Hepatocyte (in vitro differentiated cells): Measurements from ENCODE around the gene DGCR8. TPM values are rescaled to one million over a fixed set of nuclear protein-coding genes. Genes with fewer than 3 reads are reported as not detected.

Experiments
- DNase-seq: peaks from one replicate; pipeline ENCODE4 v3.0.0-alpha.2; 2016; ENCODE audit warnings: low spot score
- H2AFZ ChIP-seq: fragments of 200-600 bp; sonication (generic); 2 replicates; pipeline ENCODE4 v1.6.0; 2016; ENCODE audit warnings: antibody characterized with exemption, mild to moderate bottlenecking
- H3K27ac ChIP-seq: fragments of 200-600 bp; sonication (generic); 2 replicates; pipeline ENCODE4 v1.5.1; 2016; ENCODE audit warnings: mild to moderate bottlenecking
- H3K27me3 ChIP-seq: fragments of 200-600 bp; sonication (generic); 2 replicates; pipeline ENCODE4 v1.6.1; 2016
- H3K36me3 ChIP-seq: fragments of 200-600 bp; sonication (generic); replicated peaks from 2 replicates; pipeline ENCODE4 v1.5.1; 2016; ENCODE audit warnings: low read depth; ENCODE audit not compliant: insufficient read depth
- H3K4me1 ChIP-seq: fragments of 200-600 bp; sonication (generic); 2 replicates; pipeline ENCODE4 v1.5.1; 2016; ENCODE audit warnings: mild to moderate bottlenecking, moderate library complexity; ENCODE audit not compliant: insufficient read depth
- H3K4me2 ChIP-seq: fragments of 200-600 bp; sonication (generic); 2 replicates; pipeline ENCODE4 v1.6.0; 2016
- H3K4me3 ChIP-seq: fragments of 200-600 bp; sonication (generic); 2 replicates; pipeline ENCODE4 v1.5.1; 2016; ENCODE audit warnings: mild to moderate bottlenecking
- H3K79me2 ChIP-seq: fragments of 200-600 bp; sonication (generic); 2 replicates; pipeline ENCODE4 v1.6.0; 2017; ENCODE audit warnings: mild to moderate bottlenecking
- H3K9me2 ChIP-seq: fragments of 200-600 bp; sonication (generic); replicated peaks from 2 replicates; pipeline ENCODE4 v1.6.0; 2017; ENCODE audit warnings: mild to moderate bottlenecking; ENCODE audit not compliant: insufficient read depth
- H3K9me3 ChIP-seq: fragments of 200-600 bp; sonication (generic); 2 replicates; pipeline ENCODE4 v1.5.1; 2016; ENCODE audit warnings: low read depth, mild to moderate bottlenecking
- H4K20me1 ChIP-seq: fragments of 200-600 bp; sonication (generic); 2 replicates; pipeline ENCODE4 v1.6.0; 2016; ENCODE audit warnings: mild to moderate bottlenecking; ENCODE audit not compliant: insufficient read depth, poor library complexity, severe bottlenecking
- EZH2 ChIP-seq: fragments of 200-600 bp; sonication (generic); IDR thresholded peaks from 2 replicates; pipeline ENCODE4 v1.6.1; 2016; ENCODE audit warnings: antibody characterized with exemption, mild to moderate bottlenecking, borderline replicate concordance
- EZH2phosphoT487 ChIP-seq: fragments of 200-600 bp; sonication (generic); IDR thresholded peaks from one replicate; pipeline ENCODE4 v1.6.1; 2018; ENCODE audit warnings: antibody characterized with exemption, mild to moderate bottlenecking, low read depth, moderate library complexity; ENCODE audit not compliant: unreplicated experiment, severe bottlenecking
- WGBS: methylation state at CpG from one replicate; pipeline ENCODE4 v1.1.6; 2016; ENCODE audit warnings: low lambda C conversion rate; ENCODE audit errors: missing lambda C conversion rate; 5-methylcytosine and 5-hydroxymethylcytosine counted together
- polyA plus RNA-seq: library from polyadenylated mRNA; unstranded; fragments of >200 nt; fragmentation: Nextera tagmentation; extraction: Ambion mirVana; gene quantifications from 2 replicates; pipeline ENCODE4 v1.2.1, GENCODE V29; 2016
- total RNA-seq: library from RNA; depleted of rRNA; stranded (reverse); fragments of >200 nt; gene quantifications from 2 replicates; pipeline ENCODE4 v1.2.3, GENCODE V29; 2014
- TF ChIP-seq, protein P1 (sequence below): fragments of 200-600 bp; sonication (generic); IDR thresholded peaks from 2 replicates; pipeline ENCODE4 v1.5.1; 2016; ENCODE audit warnings: antibody characterized with exemption, mild to moderate bottlenecking; ENCODE audit not compliant: poor library complexity

The DGCR8 gene
- total and polyA plus RNA-seq, 2 experiments from 2014 or later: 10.8 to 18.3 TPM

- Histone ChIP-seq H3K4me2 (no peak overlapping the region), H2AFZ (no peak overlapping the region), H3K4me1 (peaks cover 20% of the 10 kb centered on the region), H3K4me3 (no peak overlapping the region), H3K36me3 (no peaks in the 10 kb centered on the region), H3K79me2 (peaks cover 75% of the 10 kb centered on the region), H3K27me3 (no peaks in the 10 kb centered on the region), H3K9me2 (no peaks in the 10 kb centered on the region), H3K9me3 (no peaks in the 10 kb centered on the region), H3K27ac (no peak overlapping the region), H4K20me1 (peaks cover 51% of the 10 kb centered on the region)
- no peak for DNase-seq
- no peak for TF ChIP-seq EZH2
- TF ChIP-seq EZH2phosphoT487: no peak
- TF ChIP-seq, protein P1, sequence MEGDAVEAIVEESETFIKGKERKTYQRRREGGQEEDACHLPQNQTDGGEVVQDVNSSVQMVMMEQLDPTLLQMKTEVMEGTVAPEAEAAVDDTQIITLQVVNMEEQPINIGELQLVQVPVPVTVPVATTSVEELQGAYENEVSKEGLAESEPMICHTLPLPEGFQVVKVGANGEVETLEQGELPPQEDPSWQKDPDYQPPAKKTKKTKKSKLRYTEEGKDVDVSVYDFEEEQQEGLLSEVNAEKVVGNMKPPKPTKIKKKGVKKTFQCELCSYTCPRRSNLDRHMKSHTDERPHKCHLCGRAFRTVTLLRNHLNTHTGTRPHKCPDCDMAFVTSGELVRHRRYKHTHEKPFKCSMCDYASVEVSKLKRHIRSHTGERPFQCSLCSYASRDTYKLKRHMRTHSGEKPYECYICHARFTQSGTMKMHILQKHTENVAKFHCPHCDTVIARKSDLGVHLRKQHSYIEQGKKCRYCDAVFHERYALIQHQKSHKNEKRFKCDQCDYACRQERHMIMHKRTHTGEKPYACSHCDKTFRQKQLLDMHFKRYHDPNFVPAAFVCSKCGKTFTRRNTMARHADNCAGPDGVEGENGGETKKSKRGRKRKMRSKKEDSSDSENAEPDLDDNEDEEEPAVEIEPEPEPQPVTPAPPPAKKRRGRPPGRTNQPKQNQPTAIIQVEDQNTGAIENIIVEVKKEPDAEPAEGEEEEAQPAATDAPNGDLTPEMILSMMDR: no peak
- 94% methylated on average over 20 of the region's 20 CpGs for WGBS
Observed at GRCh38 chr22:20085651-20086050, 5.6 kb downstream of the DGCR8 start.

DNA sequence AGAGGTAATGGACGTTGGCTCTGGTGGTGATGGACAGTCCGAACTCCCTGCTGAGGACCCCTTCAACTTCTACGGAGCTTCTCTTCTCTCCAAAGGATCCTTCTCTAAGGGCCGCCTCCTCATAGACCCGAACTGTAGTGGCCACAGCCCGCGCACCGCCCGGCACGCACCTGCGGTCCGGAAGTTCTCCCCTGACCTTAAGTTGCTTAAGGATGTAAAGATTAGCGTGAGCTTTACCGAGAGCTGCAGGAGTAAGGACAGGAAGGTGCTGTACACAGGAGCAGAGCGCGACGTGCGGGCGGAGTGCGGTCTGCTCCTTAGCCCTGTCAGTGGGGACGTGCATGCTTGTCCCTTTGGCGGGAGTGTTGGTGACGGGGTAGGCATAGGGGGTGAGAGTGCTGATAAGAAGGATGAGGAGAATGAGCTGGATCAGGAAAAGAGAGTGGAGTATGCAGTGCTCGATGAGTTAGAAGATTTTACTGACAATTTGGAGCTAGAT is 6.1 kb downstream of the DGCR8 start:
- Histone ChIP-seq H3K79me2 (peaks cover 70% of the 10 kb centered on the region), H3K27ac (no peak overlapping the region), H3K4me3 (no peak overlapping the region), H3K36me3 (no peaks in the 10 kb centered on the region), H3K9me2 (no peaks in the 10 kb centered on the region), H3K27me3 (no peaks in the 10 kb centered on the region), H2AFZ (no peak overlapping the region), H3K9me3 (no peaks in the 10 kb centered on the region), H3K4me2 (no peak overlapping the region), H3K4me1 (peaks cover 16% of the 10 kb centered on the region), H4K20me1 (peaks cover 51% of the 10 kb centered on the region)
- DNase-seq: no peak
- TF ChIP-seq EZH2 (no peak), EZH2phosphoT487 (no peak)
- TF ChIP-seq, protein P1: no peak
- WGBS: 97% methylated on average over 24 of the region's 24 CpGs

DNA sequence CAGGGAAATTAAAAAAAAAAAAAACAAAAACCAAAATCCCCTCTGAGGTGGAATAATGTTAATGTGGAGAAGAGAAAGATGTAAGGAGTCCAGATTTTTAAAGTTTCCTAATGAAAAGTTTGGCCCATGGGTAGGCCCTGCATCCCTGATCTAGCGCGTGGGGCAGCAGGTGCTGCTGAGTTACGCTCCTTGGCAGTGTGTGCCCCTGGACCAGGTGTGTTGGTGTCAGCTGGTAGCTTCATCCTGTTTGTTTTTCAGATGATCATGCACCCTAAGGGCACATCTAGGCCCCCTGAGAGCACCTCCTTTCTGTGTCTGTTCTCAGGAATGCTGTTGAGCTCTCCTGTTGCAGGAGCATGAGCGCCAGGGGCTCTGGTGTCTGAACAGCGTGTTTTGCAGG is 6.7 kb downstream of the DGCR8 start:
- TF ChIP-seq, protein P1: no peak
- TF ChIP-seq EZH2phosphoT487: no peak
- no peak for TF ChIP-seq EZH2
- peaks cover 46% of the 10 kb centered on the region for H4K20me1 ChIP-seq
- no peaks in the 10 kb centered on the region for H3K9me2 ChIP-seq
- peaks cover 10% of the 10 kb centered on the region for H3K4me1 ChIP-seq
- H3K4me2 ChIP-seq: no peak overlapping the region
- no peaks in the 10 kb centered on the region for H3K9me3 ChIP-seq
- H3K27me3 ChIP-seq: no peaks in the 10 kb centered on the region
- H3K4me3 ChIP-seq: no peak overlapping the region
- no peak overlapping the region for H3K27ac ChIP-seq
- DNase-seq: no peak
- peaks cover 64% of the 10 kb centered on the region for H3K79me2 ChIP-seq
- H2AFZ ChIP-seq: no peak overlapping the region
- no peaks in the 10 kb centered on the region for H3K36me3 ChIP-seq
- WGBS: 98% methylated on average over 5 of the region's 5 CpGs
